Measurements from ENCODE around the gene CDADC1.

- TF ChIP-seq EZH2 (IDR thresholded peaks at IDR 0.05; ENCODE audit: borderline replicate concordance, insufficient read depth, low read length, poor library complexity, severe bottlenecking) (no peak), RAD21 (conservative IDR thresholded peaks at IDR 0.05) (no peak), CTCF (IDR thresholded peaks at IDR 0.05; ENCODE audit: poor library complexity, severe bottlenecking) (no peak), SMC3 (conservative IDR thresholded peaks at IDR 0.05; ENCODE audit: poor library complexity) (no peak), POLR2AphosphoS5 (IDR thresholded peaks at IDR 0.05) (no peak)
Observed at GRCh38 chr13:49218493-49219051, 29.2 kb upstream of the CDADC1 start.

Data from neural cell (in vitro differentiated cells).